GM21381 (cell line): ENCODE results near the gene CRIM1.

Source experiments
- ATAC-seq: cut with Tn5 transposase; IDR thresholded peaks from one replicate; pipeline ENCODE4 v1.9.1; 2021; ENCODE audit warnings: mild to moderate bottlenecking, moderate library complexity; ENCODE audit not compliant: unreplicated experiment

The CRIM1 gene

DNA sequence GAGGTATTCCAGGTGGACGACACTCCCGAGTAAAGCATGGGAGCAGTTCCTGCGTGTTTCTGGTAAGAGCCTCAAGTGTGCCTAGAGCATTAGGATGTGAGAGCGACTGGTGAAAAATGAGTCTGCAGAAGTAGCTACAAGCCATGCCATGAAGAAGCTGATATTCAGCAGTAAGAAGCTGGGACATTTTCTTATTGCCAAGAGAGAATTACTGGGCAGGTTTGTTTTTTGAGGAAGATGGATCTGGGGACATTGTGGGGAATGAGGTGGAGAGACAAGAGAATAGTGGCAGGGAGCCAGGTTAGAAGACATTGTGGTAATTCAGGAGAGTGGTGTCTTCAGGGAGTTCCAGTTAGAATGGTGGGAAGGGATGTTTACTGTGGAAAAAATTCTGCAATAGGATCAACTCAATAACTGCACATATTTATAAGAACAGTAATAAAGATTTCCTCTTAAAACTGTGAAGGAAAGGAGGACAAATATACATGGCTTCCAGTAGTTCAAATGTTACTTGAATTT lies 38.2 kb downstream of the CRIM1 start:
- ATAC-seq = no peak

DNA sequence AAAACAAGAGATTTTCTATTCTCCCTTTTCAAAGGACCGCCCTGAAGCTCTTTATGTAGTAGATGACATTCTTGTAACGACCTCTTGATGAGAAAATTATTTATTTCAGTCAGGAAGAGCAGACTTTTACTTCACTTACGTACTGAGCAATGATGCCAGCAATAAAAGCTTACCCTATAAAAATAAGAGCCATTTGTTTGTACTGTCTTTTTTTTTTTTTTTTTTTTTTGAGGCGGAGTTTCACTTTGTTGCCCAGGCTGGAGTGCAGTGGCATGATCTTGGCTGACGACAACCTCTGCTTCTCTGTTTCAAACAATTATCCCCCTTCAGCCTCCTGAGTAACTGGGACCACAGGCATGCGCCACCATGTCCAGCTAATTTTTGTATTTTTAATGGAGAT lies 39.2 kb downstream of the CRIM1 start:
- no peak for ATAC-seq

DNA sequence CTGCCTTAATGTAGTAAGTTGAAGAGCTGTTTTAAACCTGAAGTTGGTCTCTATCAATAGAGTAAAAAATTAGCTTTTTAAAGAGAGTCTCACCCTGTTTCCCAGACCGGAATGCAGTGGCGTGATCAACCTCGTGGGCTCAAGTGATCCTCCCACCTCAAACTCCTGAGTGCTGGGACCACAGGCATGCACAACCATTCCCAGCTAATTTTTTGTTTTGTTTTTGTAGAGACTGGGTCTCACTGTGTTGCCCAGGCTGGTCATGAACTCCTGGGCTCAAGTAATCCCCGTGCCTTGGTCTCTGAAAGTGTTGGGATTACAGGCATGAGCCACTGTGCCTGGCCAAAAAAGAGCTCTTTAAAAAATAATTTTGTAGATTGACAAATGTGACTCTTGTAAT lies 40.3 kb downstream of the CRIM1 start:
- ATAC-seq = no peak

DNA sequence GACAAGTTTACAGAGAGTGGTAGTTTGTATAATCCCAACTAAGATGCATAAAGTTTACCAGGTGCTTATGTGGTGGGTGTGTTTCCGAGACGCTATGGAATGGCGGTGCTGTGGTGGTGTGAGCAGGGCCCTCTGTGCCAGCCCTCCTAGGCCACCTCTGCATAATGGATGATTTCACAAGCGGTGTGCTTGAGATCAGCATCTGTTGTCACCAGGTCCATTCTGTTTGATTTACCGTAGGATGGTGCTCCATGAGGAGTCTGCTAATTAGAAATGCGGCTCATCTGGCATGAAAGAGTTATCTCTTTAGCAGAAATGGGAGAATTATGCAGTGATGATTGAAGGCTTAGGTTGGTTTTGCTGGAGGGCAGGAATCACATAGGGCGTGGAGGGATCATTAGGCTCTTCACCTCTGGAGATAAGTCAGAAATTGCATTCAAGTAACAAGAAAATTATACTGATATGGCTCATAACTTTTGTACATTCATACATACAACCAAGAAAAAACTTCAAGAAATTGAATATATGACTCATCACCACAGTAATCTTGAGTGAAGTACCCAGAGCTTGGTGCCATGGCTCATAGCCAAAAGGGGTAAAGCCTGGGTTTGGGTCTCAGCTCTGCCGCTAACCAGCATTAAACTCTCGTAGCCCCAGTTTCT lies 41.4 kb downstream of the CRIM1 start:
- no peak for ATAC-seq

DNA sequence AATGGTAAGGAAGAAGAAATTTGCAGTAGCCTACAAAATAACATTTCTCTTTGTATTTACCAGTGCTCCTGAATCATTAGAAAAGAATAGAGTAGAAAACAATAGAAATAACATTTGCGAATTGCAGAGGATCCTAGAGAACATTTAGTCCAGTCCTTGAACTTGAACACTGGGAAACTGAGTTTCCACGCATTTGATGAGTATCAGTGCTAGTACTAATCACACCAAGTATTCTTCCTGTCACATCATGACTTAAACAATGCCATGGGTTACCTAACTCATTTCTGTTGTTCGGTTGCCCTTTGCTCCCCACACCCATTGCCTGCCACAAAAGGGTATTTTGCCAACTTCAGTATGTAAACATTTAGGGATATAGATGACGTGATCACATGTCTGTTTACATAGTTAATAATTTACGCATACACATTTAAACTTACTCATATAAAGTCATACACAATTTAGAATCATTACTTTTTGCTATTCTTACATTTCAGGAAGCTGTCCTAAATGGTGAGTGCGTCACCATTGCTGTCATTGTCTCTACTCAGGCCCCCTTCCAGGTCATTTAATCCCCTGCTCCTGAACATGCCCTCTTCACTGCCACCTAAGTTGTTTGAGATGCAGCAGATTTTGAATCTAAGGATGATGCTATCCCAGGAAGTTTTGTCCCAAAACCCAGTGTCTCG lies 42.3 kb downstream of the CRIM1 start:
- no peak for ATAC-seq

DNA sequence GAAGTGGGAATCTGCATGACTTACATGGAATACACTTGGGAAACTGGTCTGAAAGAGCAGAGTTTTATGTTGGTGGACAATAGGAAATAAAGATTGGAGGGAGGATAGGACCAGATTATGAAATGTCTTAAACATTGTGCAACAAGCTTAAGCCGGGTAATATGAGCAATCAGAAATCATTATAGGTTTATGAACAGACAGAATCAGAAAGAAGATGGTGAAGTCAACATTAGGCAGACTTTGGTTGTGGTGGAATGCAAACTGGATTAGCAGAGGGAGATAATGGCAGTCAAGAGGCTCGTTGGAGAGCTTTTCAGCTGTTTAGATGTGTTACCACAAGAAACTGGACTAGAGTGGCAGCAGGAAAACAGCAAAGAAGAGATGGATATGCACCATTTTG lies 43.5 kb downstream of the CRIM1 start:
- ATAC-seq = no peak

DNA sequence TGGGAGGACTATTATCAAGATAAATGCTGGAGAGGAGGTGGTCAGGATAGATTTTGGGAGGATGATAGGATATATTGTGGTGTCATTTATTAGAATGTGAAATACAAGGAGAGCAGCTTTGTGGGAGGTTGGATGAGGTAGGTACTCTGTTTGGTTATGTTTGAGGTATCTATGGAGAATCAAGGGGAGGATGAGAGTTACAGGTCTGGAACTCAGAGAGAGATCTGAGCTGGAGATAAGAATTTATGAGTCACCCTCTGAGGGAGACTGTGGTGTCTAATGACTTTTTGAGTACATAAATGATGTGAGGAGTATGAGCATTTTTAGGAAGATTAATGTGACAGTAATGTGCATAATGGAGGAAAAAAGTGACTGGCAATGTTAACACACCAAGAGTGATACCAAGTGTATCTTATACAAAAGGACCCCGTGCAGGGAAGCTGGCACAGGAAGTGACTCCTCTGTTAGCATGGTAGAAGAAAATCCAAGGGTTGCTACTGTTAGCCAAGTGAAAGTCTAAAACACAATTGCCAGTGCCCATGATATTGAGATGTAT lies 48.2 kb downstream of the CRIM1 start:
- peak; percentile 50 for ATAC-seq

DNA sequence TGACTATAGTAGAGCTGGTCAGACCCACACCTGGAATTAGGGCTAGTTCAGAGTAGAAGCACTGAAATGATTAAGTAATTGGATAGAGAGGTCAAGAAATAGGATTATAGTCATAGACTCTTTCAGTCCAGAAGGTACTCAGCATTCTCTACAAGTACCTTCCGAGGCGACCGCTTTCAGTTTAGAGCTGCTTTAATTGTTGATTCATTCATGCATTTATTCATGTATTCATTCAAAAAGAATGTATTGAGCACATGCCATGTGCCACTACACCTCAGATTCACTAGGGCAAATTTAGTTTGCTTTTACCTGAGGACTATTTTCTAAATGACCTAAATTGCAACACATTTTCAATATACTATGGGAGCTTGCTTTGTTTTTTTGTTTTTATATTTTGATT lies 48.7 kb downstream of the CRIM1 start:
- peak; percentile 27 for ATAC-seq

DNA sequence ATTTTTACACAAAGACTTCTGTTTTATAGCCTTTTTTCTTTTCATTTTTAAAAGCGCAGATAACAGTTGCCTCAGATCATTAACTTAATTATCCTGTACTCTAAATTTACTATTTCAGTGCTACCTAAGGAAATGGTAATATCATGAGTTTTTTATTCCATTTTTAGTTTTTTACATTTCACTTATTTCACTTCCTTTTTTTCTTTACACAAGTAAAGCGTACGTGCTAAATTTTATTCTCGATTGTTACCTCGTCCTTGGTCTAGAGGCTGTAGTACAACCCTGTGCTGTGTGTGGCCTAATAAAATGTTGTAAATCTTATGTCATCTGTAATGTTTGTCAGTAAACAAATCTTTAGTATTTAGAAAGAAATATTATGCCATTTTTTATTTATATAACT lies 49.2 kb downstream of the CRIM1 start:
- ATAC-seq = peak; percentile 65

DNA sequence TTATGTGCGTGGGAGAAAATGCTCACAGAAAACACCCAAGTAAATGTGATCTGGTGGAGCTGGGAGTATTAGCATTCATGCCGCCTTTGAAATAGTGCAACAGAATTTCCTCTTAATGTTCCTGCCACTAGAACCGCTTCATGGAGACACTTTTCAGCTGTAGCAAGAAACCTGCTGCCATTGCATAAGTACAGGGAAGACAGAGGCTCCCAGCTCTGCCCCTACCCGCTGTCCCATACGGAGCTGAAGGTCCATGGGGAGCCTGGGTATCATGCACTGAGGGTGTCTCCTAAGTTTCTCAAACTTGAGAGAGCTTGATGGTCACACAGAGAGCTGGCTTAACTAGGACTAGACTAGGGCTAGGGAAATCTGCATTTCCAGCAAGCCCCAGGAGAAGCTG lies 49.6 kb downstream of the CRIM1 start:
- no peak for ATAC-seq

DNA sequence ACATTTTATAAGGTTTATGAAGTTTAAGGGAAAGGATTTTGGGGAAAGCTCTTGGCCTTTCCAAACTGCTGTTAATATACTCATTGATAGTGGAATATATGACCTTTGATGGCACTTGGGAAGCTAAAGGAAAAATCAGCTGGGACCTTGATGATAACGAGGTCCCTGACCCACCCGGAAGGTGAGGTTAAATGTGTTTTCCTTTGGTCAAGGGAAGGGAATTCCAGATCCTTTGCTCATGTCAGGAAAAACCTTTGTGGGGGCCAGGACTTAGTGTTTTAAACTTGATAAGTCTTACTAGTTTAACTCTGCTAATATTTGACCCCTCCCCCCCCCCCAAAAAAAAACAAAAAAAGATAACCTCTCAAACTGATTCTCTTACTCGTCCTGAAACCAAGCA lies 50.7 kb downstream of the CRIM1 start:
- no peak for ATAC-seq

DNA sequence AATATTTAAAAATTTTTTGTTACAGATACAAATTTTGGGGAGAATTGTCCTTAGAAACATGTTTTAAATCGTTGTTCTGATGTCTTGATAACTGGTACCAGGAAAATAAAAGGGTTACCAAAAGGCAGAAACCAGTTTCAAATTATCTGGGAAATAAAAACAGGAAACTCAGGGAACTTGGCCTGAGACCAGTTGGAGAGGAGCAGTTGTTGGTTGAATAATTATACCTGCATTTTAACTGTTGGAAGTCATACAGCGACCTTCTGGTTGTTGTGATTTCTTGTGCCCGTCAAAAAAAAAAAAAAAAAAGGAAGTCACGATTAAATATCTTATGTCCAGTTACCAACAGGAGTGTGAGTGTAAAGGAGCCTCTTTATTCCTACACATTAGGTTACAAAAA lies 51.8 kb downstream of the CRIM1 start:
- no peak for ATAC-seq

DNA sequence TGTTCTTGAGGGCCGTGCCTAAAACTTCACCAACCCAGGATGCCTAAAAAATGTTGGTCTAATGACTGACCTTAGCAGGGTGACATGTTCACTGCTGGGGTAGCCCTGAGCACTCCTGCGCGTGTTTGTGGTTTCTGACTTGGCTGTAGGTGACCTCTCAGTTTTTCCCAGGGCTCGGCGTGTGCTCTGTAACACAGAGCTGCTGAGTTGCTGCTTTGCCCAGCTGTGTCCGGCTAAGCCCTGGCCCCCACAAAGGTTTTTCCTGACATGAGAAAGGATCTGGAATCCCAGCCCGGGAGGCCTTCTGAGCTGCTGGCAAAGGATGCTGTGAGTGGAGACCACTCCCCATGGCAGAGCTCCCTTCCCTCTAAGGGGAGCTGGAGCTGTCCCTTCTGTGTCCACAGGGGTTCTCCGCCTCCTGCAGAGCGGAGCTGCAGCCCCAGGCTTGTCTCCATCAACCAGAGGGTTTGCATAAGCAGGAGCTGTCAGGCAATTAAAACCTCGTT lies 52.7 kb downstream of the CRIM1 start:
- no peak for ATAC-seq

DNA sequence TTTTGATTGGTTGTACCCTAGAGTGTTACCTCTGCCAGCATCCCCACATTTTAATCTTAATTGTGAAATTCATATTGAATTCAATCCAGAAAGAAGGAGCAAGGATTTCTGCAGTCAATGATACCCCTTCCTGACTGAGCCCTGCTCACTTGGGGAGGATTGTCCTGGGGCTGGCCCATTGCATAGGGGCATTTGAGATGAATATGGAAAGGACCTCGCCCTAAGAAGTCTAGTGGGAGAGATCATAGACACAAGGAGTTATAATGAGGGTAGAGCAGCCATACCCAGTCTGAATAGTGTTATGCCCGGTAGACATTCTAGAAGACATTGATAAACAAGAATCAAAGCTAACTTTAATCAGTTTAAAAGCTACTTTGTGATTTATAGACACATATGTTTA lies 53.8 kb downstream of the CRIM1 start:
- no peak for ATAC-seq

DNA sequence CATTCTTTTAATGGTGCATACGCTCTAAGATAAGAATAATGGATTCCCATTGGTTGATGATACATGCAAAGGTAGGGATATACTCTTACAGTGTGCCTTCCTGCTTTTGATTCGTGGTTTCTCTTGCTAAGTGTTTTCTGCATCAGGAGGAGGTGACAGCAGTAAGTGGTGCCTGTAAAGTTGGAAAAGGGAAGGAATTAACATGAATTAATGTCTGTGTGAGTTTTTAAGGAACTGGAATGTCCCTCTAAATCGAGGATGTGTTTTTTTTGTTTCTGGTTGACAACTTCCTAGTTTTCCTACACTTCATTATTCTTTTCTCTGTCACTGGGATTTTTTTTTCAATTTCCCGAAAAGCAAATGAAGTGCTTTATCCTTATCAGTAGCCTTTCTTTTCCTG lies 54.4 kb downstream of the CRIM1 start:
- ATAC-seq = no peak

DNA sequence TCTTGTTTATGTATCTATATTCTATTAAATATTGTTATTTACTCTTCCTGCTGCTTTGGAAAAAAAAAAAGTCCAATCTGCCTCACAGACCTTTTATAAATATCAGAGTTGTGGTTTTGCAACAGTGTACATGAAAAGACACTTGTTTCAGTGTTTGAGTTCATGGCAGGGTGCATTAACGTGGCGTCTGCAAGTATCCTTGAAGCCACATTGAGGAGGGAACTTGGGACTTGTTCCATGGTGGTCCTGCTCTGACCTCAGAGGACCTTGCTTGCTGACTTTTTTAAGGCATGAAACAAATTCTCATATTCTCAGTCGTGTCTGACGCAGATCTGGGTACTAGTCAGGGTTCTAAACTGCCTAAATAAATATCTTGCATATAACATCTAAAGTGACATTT lies 55.1 kb downstream of the CRIM1 start:
- no peak for ATAC-seq

DNA sequence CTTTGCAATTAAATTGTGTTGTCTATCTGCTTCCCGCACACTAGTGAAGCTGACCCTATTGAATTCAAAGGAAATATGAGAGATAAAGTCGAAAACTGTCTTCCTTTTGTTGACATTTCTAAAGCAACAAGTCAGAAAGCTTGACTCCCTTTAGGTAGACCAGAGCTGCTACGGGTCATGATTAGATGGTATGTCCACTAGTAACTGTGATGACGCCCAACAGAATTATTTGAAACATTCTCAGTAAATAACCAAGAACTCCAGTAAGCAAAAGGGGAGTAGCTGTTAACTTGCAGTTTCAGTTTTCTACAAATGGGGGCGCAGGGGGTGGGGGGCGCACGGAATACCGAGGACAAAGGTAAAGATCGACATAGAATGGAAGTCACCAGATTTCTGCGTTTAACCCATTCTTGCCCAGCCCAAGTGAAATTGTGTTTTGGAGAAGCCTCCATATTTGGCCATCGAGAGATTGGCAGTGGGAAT lies 56.4 kb downstream of the CRIM1 start:
- no peak for ATAC-seq

DNA sequence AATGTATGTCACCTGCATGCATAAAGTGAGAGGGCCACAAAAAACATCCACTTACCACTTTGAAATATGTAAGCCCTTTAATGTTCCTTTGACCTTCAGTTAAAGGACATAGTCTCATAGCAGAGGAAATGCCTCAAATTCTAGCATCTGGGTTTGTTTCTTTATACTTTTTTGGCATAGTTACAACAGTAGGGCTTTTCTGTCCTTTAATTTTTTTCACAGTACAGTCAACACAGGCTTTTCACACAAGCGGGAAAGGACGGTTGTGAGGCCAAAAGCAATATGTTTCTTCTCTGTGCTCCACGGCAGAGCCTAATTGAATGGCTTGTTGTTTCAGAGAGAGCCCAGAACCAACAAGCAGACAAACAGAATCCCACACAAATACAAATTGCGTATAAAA lies 57.6 kb downstream of the CRIM1 start:
- no peak for ATAC-seq

DNA sequence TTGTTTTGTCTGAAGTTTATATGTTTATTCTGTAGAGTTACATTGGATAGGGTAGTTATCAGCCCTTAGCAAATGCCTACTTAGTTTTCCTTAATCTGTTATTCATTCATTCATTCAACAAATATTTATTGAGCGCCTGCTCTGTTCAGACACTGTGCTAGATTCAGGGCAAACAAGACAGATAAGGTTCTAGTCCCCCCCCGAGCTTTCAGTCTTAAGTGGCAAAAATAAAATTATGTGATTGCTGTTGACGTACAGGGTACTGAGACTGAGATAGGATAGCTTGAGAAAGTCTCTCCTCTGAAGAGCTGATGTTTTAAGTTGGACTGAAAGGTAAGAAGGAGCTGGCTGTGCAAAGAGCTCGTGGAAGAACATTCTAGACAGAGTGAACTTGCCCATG lies 58.7 kb downstream of the CRIM1 start:
- ATAC-seq = no peak

DNA sequence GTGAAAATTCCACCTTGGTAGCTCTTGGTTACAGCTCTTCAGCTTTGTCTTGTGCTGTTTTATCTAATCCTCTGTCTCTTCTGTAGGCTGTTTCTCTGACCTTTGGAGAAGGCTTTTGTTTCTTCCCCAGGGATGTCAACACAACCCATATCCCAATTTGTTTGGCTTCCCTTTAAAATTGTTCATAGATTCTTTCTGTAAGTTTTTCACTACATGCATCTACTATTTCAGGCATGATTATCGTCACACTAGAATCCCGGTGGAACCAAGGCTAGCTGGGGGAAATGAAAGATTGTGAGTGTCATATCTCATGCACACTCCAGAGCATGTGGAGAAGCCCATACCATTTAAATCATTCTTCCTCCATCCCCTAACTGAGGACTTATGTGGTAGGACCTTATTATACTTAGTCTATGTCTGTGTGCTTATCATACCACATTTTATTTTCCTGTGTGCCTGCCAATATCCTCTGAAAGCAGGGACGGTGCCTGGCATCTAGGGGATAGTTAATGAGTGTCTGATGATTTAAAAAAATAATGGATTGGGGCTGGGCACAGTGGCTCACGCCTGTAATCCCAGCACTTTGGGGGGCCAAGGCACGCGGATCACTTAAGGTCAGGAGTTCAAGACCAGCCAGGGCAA lies 59.9 kb downstream of the CRIM1 start:
- ATAC-seq = no peak

DNA sequence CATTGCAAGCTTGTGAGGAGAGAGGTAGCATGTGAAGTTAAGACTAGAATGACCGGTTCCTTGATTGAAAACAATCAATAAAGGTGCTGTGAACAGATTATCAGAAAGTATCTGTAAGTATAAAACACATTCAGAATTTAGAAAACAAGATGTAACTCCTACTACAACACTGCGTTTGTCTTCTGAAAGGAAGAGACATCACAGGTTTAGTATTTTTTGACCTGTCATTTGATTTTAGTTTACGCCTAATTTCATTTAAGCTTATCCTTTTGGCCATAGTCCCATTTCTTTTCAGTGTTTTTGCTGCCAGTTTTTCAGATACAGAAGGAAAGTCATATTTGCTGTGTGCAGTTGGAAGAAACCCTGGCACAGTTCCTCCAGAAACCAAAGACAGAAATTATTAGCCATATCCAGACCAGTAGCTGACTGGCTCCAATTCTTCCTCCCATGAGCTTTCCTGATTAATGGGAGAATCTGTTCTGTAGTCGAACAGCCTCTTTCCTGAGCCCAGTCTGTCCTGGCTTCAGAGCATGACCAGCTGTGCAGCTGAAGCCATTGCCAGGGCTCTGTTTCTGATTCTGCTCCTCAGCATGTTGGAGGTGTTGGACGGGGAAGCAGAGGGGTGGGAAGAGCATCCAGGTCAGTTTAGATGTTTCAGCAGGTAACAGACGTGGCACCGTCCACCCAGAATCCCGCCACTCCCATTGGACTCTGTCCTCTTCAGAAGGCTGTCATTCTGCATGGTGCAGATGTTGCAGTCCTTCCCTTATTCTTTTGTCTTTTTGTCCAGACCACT lies 61.0 kb downstream of the CRIM1 start:
- ATAC-seq = no peak
